HL-60/S4 treated with phorbol 12-myristate 13-acetate at 8.2 ng/mL for 4 days and 3 days (cell line): ENCODE data around the gene DIAPH1.

Experiments
- in situ Hi-C: fragments of 300-500 bp; cut with MboI; formaldehyde crosslinking; loops from 2 replicates; pipeline ENCODE4 v1.15.0; 2022; ENCODE audit warnings: low sequenced_read_pairs

The DIAPH1 gene

GRCh38 chr5:141487131-141487530 lies 131.7 kb downstream of the DIAPH1 start:
- in situ Hi-C loops, result no loop called here

GRCh38 chr5:141486091-141486490 lies 132.7 kb downstream of the DIAPH1 start:
- in situ Hi-C loops, result no loop called here

GRCh38 chr5:141485321-141486055 lies 133.3 kb downstream of the DIAPH1 start:
- in situ Hi-C loops, result no loop called here

GRCh38 chr5:141484641-141485311 lies 134.0 kb downstream of the DIAPH1 start, which contains the start of gene PCDHGC4:
PCDHGC4 (plus strand) TSS chr5:141485030; CDS start chr5:141485174, 144 bp downstream.
- in situ Hi-C loops, result no loop called here

- in situ Hi-C loops, result no loop called here
Measured at GRCh38 chr5:141484310-141484640, 134.5 kb downstream of the DIAPH1 start.

GRCh38 chr5:141483902-141484301 lies 134.9 kb downstream of the DIAPH1 start:
- in situ Hi-C loops, result no loop called here

- in situ Hi-C loops, result no loop called here
Measured at GRCh38 chr5:141479776-141480175, 139.0 kb downstream of the DIAPH1 start.

- in situ Hi-C loops, result no loop called here
Measured at GRCh38 chr5:141478321-141478945, 140.4 kb downstream of the DIAPH1 start.

- in situ Hi-C loops, result no loop called here
Measured at GRCh38 chr5:141477815-141478214, 141.0 kb downstream of the DIAPH1 start.

GRCh38 chr5:141477044-141477575 lies 141.7 kb downstream of the DIAPH1 start:
- in situ Hi-C loops, result no loop called here

GRCh38 chr5:141476132-141476911 lies 142.5 kb downstream of the DIAPH1 start:
- in situ Hi-C loops, result no loop called here

GRCh38 chr5:141475625-141476131 lies 143.1 kb downstream of the DIAPH1 start, which contains the start of gene PCDHGC3:
PCDHGC3 (plus strand) TSS chr5:141475966; CDS start chr5:141476117, 151 bp downstream.
- in situ Hi-C loops, result no loop called here

- in situ Hi-C loops, result no loop called here
Measured at GRCh38 chr5:141465351-141465750, 153.4 kb downstream of the DIAPH1 start.
